Neural progenitor cell (in vitro differentiated cells): Measurements from ENCODE around the gene TMX1.

Experiments
- EZH2phosphoT487 ChIP-seq: fragments of 200-600 bp; sonication (generic); IDR thresholded peaks from 2 replicates; pipeline ENCODE4 v1.6.1; 2017; ENCODE audit warnings: antibody characterized with exemption
- TF ChIP-seq, protein P1 (sequence below): fragments of 200-600 bp; sonication (generic); IDR thresholded peaks from 2 replicates; pipeline ENCODE4 v1.5.1; 2017; ENCODE audit warnings: antibody characterized with exemption, mild to moderate bottlenecking

DNA sequence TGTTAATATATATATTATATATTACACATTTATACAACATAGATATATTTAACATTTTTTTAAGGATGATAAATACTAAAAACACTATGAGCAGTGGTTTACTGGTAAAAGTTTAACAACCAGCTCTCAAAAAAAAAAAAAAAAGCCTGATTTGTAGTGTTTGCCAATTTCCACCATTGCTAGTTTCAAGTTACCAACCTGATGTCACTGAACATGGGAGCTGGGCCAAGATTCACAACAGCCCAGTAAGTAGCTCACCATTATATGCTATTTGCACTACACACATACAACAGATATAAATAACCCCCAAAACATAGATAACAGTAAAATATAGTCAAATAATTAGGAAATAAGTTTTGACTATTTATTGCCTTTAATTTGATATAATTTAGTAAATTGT lies 28.9 kb upstream of the TMX1 start:
- TF ChIP-seq, protein P1, sequence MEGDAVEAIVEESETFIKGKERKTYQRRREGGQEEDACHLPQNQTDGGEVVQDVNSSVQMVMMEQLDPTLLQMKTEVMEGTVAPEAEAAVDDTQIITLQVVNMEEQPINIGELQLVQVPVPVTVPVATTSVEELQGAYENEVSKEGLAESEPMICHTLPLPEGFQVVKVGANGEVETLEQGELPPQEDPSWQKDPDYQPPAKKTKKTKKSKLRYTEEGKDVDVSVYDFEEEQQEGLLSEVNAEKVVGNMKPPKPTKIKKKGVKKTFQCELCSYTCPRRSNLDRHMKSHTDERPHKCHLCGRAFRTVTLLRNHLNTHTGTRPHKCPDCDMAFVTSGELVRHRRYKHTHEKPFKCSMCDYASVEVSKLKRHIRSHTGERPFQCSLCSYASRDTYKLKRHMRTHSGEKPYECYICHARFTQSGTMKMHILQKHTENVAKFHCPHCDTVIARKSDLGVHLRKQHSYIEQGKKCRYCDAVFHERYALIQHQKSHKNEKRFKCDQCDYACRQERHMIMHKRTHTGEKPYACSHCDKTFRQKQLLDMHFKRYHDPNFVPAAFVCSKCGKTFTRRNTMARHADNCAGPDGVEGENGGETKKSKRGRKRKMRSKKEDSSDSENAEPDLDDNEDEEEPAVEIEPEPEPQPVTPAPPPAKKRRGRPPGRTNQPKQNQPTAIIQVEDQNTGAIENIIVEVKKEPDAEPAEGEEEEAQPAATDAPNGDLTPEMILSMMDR, result no peak
- no peak for TF ChIP-seq EZH2phosphoT487
